K562 (cell line): ENCODE results near the gene PXDC1.

ENCODE experiments used
- IRF2 ChIP-seq: sonication (generic); formaldehyde crosslinking; IDR thresholded peaks from 2 replicates; pipeline ENCODE4 v1.8.1; 2022; ENCODE audit warnings: mild to moderate bottlenecking, missing genetic modification reagents
- NR3C1 ChIP-seq: sonication (generic); formaldehyde crosslinking; IDR thresholded peaks from 2 replicates; pipeline ENCODE4 v1.8.1; 2022; ENCODE audit warnings: missing genetic modification reagents
- TF ChIP-seq, protein P1 (sequence below): fragments of 250-450 bp; sonication (Bioruptor Pico); IDR thresholded peaks from 2 replicates; pipeline ENCODE4 v1.8.0; 2021; ENCODE audit warnings: mild to moderate bottlenecking, moderate library complexity
- TF ChIP-seq, protein P2 (sequence below): fragments of 450-650 bp; formaldehyde crosslinking; IDR thresholded peaks from 2 replicates; pipeline ENCODE4 v1.4.0; 2022; ENCODE audit warnings: missing genetic modification characterization

GRCh38 chr6:3758842-3759144, 7.3 kb upstream of the PXDC1 start:
- TF ChIP-seq, protein P1, sequence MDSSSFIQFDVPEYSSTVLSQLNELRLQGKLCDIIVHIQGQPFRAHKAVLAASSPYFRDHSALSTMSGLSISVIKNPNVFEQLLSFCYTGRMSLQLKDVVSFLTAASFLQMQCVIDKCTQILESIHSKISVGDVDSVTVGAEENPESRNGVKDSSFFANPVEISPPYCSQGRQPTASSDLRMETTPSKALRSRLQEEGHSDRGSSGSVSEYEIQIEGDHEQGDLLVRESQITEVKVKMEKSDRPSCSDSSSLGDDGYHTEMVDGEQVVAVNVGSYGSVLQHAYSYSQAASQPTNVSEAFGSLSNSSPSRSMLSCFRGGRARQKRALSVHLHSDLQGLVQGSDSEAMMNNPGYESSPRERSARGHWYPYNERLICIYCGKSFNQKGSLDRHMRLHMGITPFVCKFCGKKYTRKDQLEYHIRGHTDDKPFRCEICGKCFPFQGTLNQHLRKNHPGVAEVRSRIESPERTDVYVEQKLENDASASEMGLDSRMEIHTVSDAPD (CRISPR knock-in tag) = no peak
- TF ChIP-seq NR3C1 (CRISPR knock-in tag) = no peak
- no peak for TF ChIP-seq IRF2 (CRISPR knock-in tag)
- TF ChIP-seq, protein P2, sequence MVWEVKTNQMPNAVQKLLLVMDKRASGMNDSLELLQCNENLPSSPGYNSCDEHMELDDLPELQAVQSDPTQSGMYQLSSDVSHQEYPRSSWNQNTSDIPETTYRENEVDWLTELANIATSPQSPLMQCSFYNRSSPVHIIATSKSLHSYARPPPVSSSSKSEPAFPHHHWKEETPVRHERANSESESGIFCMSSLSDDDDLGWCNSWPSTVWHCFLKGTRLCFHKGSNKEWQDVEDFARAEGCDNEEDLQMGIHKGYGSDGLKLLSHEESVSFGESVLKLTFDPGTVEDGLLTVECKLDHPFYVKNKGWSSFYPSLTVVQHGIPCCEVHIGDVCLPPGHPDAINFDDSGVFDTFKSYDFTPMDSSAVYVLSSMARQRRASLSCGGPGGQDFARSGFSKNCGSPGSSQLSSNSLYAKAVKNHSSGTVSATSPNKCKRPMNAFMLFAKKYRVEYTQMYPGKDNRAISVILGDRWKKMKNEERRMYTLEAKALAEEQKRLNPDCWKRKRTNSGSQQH (CRISPR knock-in tag) = no peak
